Thyroid gland (tissue), 4 donors: ENCODE data around the gene NDUFS8. TPM values are rescaled to one million over a fixed set of nuclear protein-coding genes. Genes with fewer than 3 reads are reported as not detected.

Experiments
- microRNA-seq: library from miRNA; unstranded; fragments of <30 nt; microRNA quantifications from one replicate; pipeline ENCODE4, GENCODE V29; 2016
- small RNA-seq: library from RNA; depleted of rRNA; stranded (forward); fragments of <200 nt; gene quantifications from one replicate; pipeline ENCODE3, GENCODE V24; 2016
- total RNA-seq, 4 donors: library from RNA; depleted of rRNA; stranded (reverse); fragments of >200 nt; gene quantifications; one replicate each; pipeline ENCODE4 v1.2.3, GENCODE V29; 2016

The NDUFS8 gene
- total RNA-seq, 4 donors from 2014 or later: 222 to 310 (median 254) TPM

Small RNA genes lying within 50 kb of the gene (microRNA-seq; reads per million reads assigned to microRNA genes)
- gene MIR4691 (not detected), gene MIR6753 (not detected), gene MIR7113 (1.8 reads per million)

Small RNA genes lying within 50 kb of the gene (small RNA-seq; reads per million reads assigned to genes)
- gene MIR6753: not detected

Other genes starting within 250 kb of the NDUFS8 start
- 10 to 100 TPM; 25.7 to 49.2 (median 36.3) TPM for gene UNC93B1, start 26.6 kb upstream of the NDUFS8 start, total RNA-seq
- 1 to 10 TPM; 3.0 to 6.6 (median 3.5) TPM for gene ALDH3B1, start 20.4 kb upstream of the NDUFS8 start, total RNA-seq
- 100 to 1,000 TPM in 3 of 4 donors, 10 to 100 TPM in 1; 74.8 to 141 (median 121) TPM for gene TCIRG1, start 8.3 kb downstream of the NDUFS8 start, total RNA-seq
- 100 to 1,000 TPM in 1 of 4 donors, 10 to 100 TPM in 3; 86.8 to 106 (median 93.1) TPM for gene CHKA, start 90.7 kb downstream of the NDUFS8 start, total RNA-seq
- 10 to 100 TPM; 57.4 to 84.2 (median 67.4) TPM for gene KMT5B, start 182.6 kb downstream of the NDUFS8 start, total RNA-seq
- 10 to 100 TPM; 12.4 to 28.3 (median 24.4) TPM for gene C11orf24, start 241.3 kb downstream of the NDUFS8 start, total RNA-seq